ENCODE results near the gene TTLL9. TPM values are rescaled to one million over a fixed set of nuclear protein-coding genes. Genes with fewer than 3 reads are reported as not detected.

TTLL9 gene
- total and polyA plus RNA-seq, 2 of the 13 experiments (the other 11 are each of a cell fraction or from before 2014, with no cell fraction given) = not detected

- TF ChIP-seq, protein P1, sequence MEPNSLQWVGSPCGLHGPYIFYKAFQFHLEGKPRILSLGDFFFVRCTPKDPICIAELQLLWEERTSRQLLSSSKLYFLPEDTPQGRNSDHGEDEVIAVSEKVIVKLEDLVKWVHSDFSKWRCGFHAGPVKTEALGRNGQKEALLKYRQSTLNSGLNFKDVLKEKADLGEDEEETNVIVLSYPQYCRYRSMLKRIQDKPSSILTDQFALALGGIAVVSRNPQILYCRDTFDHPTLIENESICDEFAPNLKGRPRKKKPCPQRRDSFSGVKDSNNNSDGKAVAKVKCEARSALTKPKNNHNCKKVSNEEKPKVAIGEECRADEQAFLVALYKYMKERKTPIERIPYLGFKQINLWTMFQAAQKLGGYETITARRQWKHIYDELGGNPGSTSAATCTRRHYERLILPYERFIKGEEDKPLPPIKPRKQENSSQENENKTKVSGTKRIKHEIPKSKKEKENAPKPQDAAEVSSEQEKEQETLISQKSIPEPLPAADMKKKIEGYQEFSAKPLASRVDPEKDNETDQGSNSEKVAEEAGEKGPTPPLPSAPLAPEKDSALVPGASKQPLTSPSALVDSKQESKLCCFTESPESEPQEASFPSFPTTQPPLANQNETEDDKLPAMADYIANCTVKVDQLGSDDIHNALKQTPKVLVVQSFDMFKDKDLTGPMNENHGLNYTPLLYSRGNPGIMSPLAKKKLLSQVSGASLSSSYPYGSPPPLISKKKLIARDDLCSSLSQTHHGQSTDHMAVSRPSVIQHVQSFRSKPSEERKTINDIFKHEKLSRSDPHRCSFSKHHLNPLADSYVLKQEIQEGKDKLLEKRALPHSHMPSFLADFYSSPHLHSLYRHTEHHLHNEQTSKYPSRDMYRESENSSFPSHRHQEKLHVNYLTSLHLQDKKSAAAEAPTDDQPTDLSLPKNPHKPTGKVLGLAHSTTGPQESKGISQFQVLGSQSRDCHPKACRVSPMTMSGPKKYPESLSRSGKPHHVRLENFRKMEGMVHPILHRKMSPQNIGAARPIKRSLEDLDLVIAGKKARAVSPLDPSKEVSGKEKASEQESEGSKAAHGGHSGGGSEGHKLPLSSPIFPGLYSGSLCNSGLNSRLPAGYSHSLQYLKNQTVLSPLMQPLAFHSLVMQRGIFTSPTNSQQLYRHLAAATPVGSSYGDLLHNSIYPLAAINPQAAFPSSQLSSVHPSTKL (CRISPR knock-in tag; IDR thresholded peaks at IDR 0.05) = peak; percentile 70
- TF ChIP-seq PHF21A (CRISPR knock-in tag; IDR thresholded peaks at IDR 0.05) (peak; percentile 64; the same call in 1 of the 2 replicates), BRF2 (CRISPR knock-in tag; IDR thresholded peaks at IDR 0.05) (no peak), HMGA1 (CRISPR knock-in tag; conservative IDR thresholded peaks at IDR 0.05) (no peak), ATAD3A (CRISPR knock-in tag; IDR thresholded peaks at IDR 0.05) (no peak), HMGXB4 (CRISPR knock-in tag; IDR thresholded peaks at IDR 0.05; ENCODE audit: borderline replicate concordance in 1 of 2, low read depth in 1 of 2) (peak; percentile 95 to 96), DNMT3B (CRISPR knock-in tag; conservative IDR thresholded peaks at IDR 0.05) (no peak), ZFY (CRISPR knock-in tag; IDR thresholded peaks at IDR 0.05) (peak; percentile 97), ZNF768 (CRISPR knock-in tag; IDR thresholded peaks at IDR 0.05) (peak; percentile 72), ZNF670 (CRISPR knock-in tag; IDR thresholded peaks at IDR 0.05; ENCODE audit: borderline replicate concordance) (peak; percentile 34; the same call in 1 of the 2 replicates), RFXANK (CRISPR knock-in tag; IDR thresholded peaks at IDR 0.05) (peak; percentile 81), RXRB (CRISPR knock-in tag; IDR thresholded peaks at IDR 0.05; ENCODE audit: borderline replicate concordance) (peak; percentile 74), HNF4G (IDR thresholded peaks at IDR 0.05; ENCODE audit: borderline replicate concordance, low read depth, low read length) (no peak; the same call in 1 of the 2 replicates), HNF4G (CRISPR knock-in tag; IDR thresholded peaks at IDR 0.05; ENCODE audit: borderline replicate concordance, low read depth) (no peak), ZBTB3 (CRISPR knock-in tag; IDR thresholded peaks at IDR 0.05; ENCODE audit: borderline replicate concordance, low read depth) (peak; percentile 26; the same call in 1 of the 2 replicates), NR2F6 (IDR thresholded peaks at IDR 0.05) (peak; percentile 38; the same call in 1 of the 2 replicates), NR2F6 (CRISPR knock-in tag; IDR thresholded peaks at IDR 0.05) (peak; percentile 73), MAZ (IDR thresholded peaks at IDR 0.05; ENCODE audit: borderline replicate concordance, low read depth, low read length) (peak; percentile 93), MAZ (CRISPR knock-in tag; IDR thresholded peaks at IDR 0.05; ENCODE audit: low read depth) (peak; percentile 89), MAFG (CRISPR knock-in tag; IDR thresholded peaks at IDR 0.05) (no peak), ONECUT2 (CRISPR knock-in tag; IDR thresholded peaks at IDR 0.05) (no peak; the same call in 1 of the 2 replicates), THAP11 (CRISPR knock-in tag; IDR thresholded peaks at IDR 0.05) (peak; percentile 95), STAT5B (CRISPR knock-in tag; IDR thresholded peaks at IDR 0.05) (no peak), IKZF1 (IDR thresholded peaks at IDR 0.05) (no peak), ARNTL (CRISPR knock-in tag; IDR thresholded peaks at IDR 0.05) (no peak)
These were observed 81.4 kb downstream of the TTLL9 start, which contains the start of gene PDRG1 (continued) for GRCh38 chr20:31951530-31952453.

Data from HepG2 (cell line).